Spinal cord (tissue), 10 donors: ENCODE results near the gene TXLNA. TPM values are rescaled to one million over a fixed set of nuclear protein-coding genes. Genes with fewer than 3 reads are reported as not detected.

ENCODE experiments used
- DNase-seq, 6 donors: peaks; one replicate each; pipeline versions ENCODE4 v3.0.0 to v3.0.0-alpha.2; 2013 to 2015; ENCODE audit warnings: low spot score in 6 of 6, low read depth in 4 of 6
- H3K27ac ChIP-seq: one replicate; pipeline ENCODE4 v1.5.1; 2013; ENCODE audit warnings: low read depth, low read length, control low read depth
- H3K27me3 ChIP-seq: one replicate; pipeline ENCODE4 v1.6.1; 2013; ENCODE audit warnings: low read length; ENCODE audit not compliant: control insufficient read depth, insufficient read depth
- H3K36me3 ChIP-seq: one replicate; pipeline ENCODE4 v1.6.1; 2013; ENCODE audit warnings: low read length; ENCODE audit not compliant: control insufficient read depth, insufficient read depth
- H3K4me1 ChIP-seq: one replicate; pipeline ENCODE4 v1.6.1; 2013; ENCODE audit warnings: low read length; ENCODE audit not compliant: control insufficient read depth, insufficient read depth
- H3K4me3 ChIP-seq: one replicate; pipeline ENCODE4 v1.5.1; 2013; ENCODE audit warnings: low read depth, low read length, control low read depth
- H3K9me3 ChIP-seq: one replicate; pipeline ENCODE4 v1.6.1; 2013; ENCODE audit warnings: low read length; ENCODE audit not compliant: control insufficient read depth, insufficient read depth
- WGBS: methylation state at CpG from one replicate; pipeline ENCODE4 v1.1.5; 2013; ENCODE audit warnings: missing lambda C conversion rate; ENCODE audit not compliant: insufficient coverage; 5-methylcytosine and 5-hydroxymethylcytosine counted together
- polyA plus RNA-seq, 2 donors: library from polyadenylated mRNA; unstranded; fragments of 120-200 nt; gene quantifications; one replicate each; pipeline ENCODE4 v1.2.1, GENCODE V29; 2013; ENCODE audit not compliant: insufficient read length in 2 of 2
- total RNA-seq, 2 donors: library from RNA; depleted of rRNA in 1 of 2; stranded (reverse); fragments of 120-200 nt in 1 of 2; fragments of >200 nt in 1 of 2; gene quantifications; one replicate each; pipeline versions ENCODE4 v1.2.3 to v1.2.4, GENCODE V29; 2013 to 2014
- donor health status: healthy.

The TXLNA gene
- total and polyA plus RNA-seq, 4 donors, result 29.3 to 52.0 (median 33.2) TPM

- Histone ChIP-seq H3K4me3 (peak overlapping the region; percentile 71), H3K36me3 (peaks cover 45% of the 10 kb centered on the region), H3K27ac (no peak overlapping the region), H3K9me3 (no peaks in the 10 kb centered on the region), H3K27me3 (no peaks in the 10 kb centered on the region), H3K4me1 (peaks cover 24% of the 10 kb centered on the region)
- 1% methylated on average over 10 of the region's 13 CpGs for WGBS
- no peak for DNase-seq
These were observed 42.1 kb downstream of the TXLNA start for GRCh38 chr1:32221581-32221979.

- H3K4me1 ChIP-seq, result peaks cover 24% of the 10 kb centered on the region
- H3K9me3 ChIP-seq, result no peaks in the 10 kb centered on the region
- no peaks in the 10 kb centered on the region for H3K27me3 ChIP-seq
- H3K27ac ChIP-seq, result peak within 1 kb of the TSS; percentile 67
- WGBS, result under 1% methylated on average over 37 of the region's 46 CpGs
- peak within 1 kb of the TSS; percentile 71 for H3K4me3 ChIP-seq
- DNase-seq, result peak in 5 of 6 donors; percentile 89 to 98 (median 91)
- H3K36me3 ChIP-seq, result peaks cover 44% of the 10 kb centered on the region
These were observed 42.7 kb downstream of the TXLNA start, which contains the start of the genes EIF3I and TMEM234 for GRCh38 chr1:32221980-32222755. Gene EIF3I (plus strand): TSS chr1:32222407. CDS start chr1:32222442, 35 bp downstream. Gene TMEM234 (minus strand): TSS chr1:32222353. CDS start chr1:32222322, 31 bp downstream.

- peaks cover 24% of the 10 kb centered on the region for H3K4me1 ChIP-seq
- 84% methylated on average over 3 of the region's 3 CpGs for WGBS
- no peaks in the 10 kb centered on the region for H3K9me3 ChIP-seq
- no peak for DNase-seq
- H3K36me3 ChIP-seq, result peaks cover 51% of the 10 kb centered on the region
- H3K27ac ChIP-seq, result no peak overlapping the region
- H3K27me3 ChIP-seq, result no peaks in the 10 kb centered on the region
- no peak overlapping the region for H3K4me3 ChIP-seq
These were observed 44.2 kb downstream of the TXLNA start for GRCh38 chr1:32223683-32224082.

GRCh38 chr1:32224285-32224684 is 44.8 kb downstream of the TXLNA start:
- no CpG with 5 or more reads among the region's 4 CpGs for WGBS

GRCh38 chr1:32228771-32229170 is 49.3 kb downstream of the TXLNA start:
- WGBS, result 100% methylated on average over 1 of the region's 3 CpGs
- Histone ChIP-seq H3K4me3 (no peak overlapping the region), H3K4me1 (peaks cover under 1% of the 10 kb centered on the region), H3K36me3 (peaks cover 88% of the 10 kb centered on the region), H3K27ac (no peak overlapping the region), H3K27me3 (no peaks in the 10 kb centered on the region), H3K9me3 (no peaks in the 10 kb centered on the region)
- DNase-seq, result no peak

More at GRCh38 chr1:32224285-32224684, 44.8 kb downstream of the TXLNA start:
- Histone ChIP-seq H3K27me3 (no peaks in the 10 kb centered on the region), H3K36me3 (peaks cover 55% of the 10 kb centered on the region), H3K27ac (no peak overlapping the region), H3K4me3 (no peak overlapping the region), H3K9me3 (no peaks in the 10 kb centered on the region), H3K4me1 (peaks cover 24% of the 10 kb centered on the region)
- DNase-seq, result no peak

GRCh38 chr1:32231843-32232432 is 52.5 kb downstream of the TXLNA start:
- Histone ChIP-seq H3K4me3 (no peak overlapping the region), H3K9me3 (no peaks in the 10 kb centered on the region), H3K36me3 (peaks cover 77% of the 10 kb centered on the region), H3K27ac (no peak overlapping the region), H3K27me3 (no peaks in the 10 kb centered on the region), H3K4me1 (no peaks in the 10 kb centered on the region)
- 88% methylated on average over 4 of the region's 5 CpGs for WGBS
- no peak for DNase-seq

- H3K4me1 ChIP-seq, result no peaks in the 10 kb centered on the region
- peaks cover 69% of the 10 kb centered on the region for H3K36me3 ChIP-seq
- H3K4me3 ChIP-seq, result no peak overlapping the region
- no peak overlapping the region for H3K27ac ChIP-seq
- H3K9me3 ChIP-seq, result no peaks in the 10 kb centered on the region
- DNase-seq, result no peak
- 71% methylated on average over 6 of the region's 8 CpGs for WGBS
- H3K27me3 ChIP-seq, result no peaks in the 10 kb centered on the region
These were observed 53.3 kb downstream of the TXLNA start for GRCh38 chr1:32232558-32233304.

- Histone ChIP-seq H3K9me3 (no peaks in the 10 kb centered on the region), H3K36me3 (peaks cover 50% of the 10 kb centered on the region), H3K4me3 (no peak overlapping the region), H3K27ac (no peak overlapping the region), H3K4me1 (peaks cover 12% of the 10 kb centered on the region), H3K27me3 (no peaks in the 10 kb centered on the region)
- WGBS, result 89% methylated on average over 7 of the region's 7 CpGs
- DNase-seq, result no peak
These were observed 55.3 kb downstream of the TXLNA start for GRCh38 chr1:32234792-32235191.

- Histone ChIP-seq H3K27me3 (no peaks in the 10 kb centered on the region), H3K4me3 (peak overlapping the region; percentile 79), H3K9me3 (no peaks in the 10 kb centered on the region), H3K36me3 (peaks cover 9% of the 10 kb centered on the region), H3K27ac (peak overlapping the region; percentile 59), H3K4me1 (peaks cover 41% of the 10 kb centered on the region)
- peak in 2 of 6 donors; percentile 36 to 62 for DNase-seq
- 57% methylated on average over 3 of the region's 4 CpGs for WGBS
These were observed 59.9 kb downstream of the TXLNA start for GRCh38 chr1:32239337-32239736.
